Activated CD4-positive, CD25-positive, alpha-beta regulatory T cell (primary cell): Measurements from ENCODE around the gene FAM72B.
A peak's percentile ranks its signal among the peaks of the same experiment; 100 is the strongest.
"Not testable (repeated sequence)": the region's sequence is repeated elsewhere in the genome, so short reads cannot be mapped to it uniquely, and the experiment has no call there.

Experiments used
- DNase-seq, 4 experiments: peaks; one replicate each; lab custom pipeline; 2025; lab: John Stamatoyannopoulos, UW

Gene FAM72B

DNA sequence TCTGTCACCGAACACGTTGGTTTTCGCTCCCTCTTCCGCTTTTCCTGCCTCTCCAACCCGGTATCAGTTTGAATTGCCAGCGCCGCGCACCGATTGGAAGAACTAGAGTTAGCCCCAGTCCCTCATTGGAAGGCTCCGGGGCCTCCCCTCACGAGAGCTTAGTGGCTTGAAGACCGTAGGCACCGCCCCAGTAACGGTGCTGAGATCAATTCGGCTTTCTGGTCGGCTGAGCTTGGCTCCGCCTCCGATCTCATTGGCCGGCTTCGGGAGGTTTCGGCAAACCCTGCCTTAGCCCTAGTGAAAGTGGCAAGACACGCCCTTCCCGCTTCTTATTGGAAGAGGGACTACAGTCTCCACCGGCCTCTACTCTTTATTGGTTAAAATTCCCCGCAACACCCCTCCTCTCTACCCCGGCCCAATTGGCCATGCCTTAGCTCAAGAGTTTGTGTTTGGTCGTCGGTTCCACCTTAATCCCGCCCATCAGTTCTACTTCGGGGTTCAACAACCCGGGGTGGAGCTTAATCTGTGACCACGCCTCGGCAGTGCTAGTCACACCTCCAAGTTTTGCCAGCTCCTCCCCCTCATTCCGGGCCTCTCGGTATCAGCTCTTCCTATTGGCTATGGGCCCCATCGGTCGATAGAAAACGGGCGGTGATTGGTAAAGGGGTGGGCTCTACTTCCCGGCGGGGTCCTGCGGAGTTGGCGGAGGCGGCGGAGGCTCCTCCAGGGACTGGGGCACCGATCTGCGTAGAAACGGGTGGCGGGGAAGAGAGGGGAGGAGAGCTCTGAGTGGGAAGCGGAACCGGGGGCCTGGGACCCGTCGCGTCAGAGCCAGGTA is at the start of gene FAM72B, which contains the start of gene SRGAP2C:
TSS of gene FAM72B (minus strand) at position 51 of the 838 bp plus-strand sequence. CDS start 851 bp downstream, outside the sequence.
TSS of gene SRGAP2C (plus strand) at position 686 of the 838 bp plus-strand sequence. CDS start 2,472 bp downstream, outside the sequence.
- peak; percentile 64 to 91 (median 82) for DNase-seq

DNA sequence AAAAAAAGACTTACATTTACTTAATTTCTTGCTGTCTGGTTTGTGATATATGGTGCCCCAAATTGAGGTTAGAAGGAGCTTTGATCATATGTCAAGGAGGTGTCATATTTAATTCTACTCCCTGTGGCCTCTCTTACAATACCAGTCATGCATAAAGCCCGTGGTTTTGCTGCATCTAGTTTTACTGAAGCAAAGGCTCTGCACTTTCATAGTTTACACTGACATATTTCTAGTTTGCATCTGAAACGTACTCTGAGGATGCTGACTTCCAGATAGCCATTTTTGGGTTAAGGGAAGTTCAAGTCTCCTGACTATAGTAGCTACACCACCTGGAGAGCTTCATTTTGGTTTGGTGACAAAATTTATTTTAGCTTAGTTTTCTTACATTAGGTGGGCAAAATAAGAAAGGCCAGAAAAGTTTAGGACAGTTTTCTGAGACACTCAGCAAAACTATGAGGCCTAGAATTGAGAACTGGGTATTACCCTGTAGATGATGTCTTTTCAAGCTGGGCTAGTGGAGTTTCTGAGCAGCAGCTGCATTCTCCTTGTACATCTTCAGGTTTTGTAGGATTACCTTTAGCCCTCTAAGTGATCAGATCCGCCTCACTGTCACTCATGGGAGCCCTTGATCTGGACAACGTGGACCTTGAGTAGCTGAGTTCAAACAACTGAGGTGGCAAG is 48.4 kb upstream of the FAM72B start:
- not testable (repeated sequence) for DNase-seq

DNA sequence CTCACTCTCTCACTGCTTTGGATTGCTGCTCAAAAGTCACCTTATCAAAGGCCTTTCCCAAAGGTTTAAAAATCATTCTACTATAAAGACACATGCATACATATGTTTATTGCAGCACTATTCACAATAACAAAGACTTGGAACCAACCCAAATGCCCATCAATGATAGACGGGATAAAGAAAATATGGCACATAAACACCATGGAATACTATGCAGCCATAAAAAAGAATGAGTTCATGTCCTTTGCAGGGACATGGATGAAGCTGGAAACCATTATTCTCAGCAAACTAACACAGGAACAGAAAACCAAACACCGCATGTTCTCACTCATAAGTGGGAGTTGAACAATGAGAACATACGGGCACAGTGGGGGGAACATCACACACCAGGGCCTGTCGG is 46.5 kb upstream of the FAM72B start:
- not testable (repeated sequence) for DNase-seq

DNA sequence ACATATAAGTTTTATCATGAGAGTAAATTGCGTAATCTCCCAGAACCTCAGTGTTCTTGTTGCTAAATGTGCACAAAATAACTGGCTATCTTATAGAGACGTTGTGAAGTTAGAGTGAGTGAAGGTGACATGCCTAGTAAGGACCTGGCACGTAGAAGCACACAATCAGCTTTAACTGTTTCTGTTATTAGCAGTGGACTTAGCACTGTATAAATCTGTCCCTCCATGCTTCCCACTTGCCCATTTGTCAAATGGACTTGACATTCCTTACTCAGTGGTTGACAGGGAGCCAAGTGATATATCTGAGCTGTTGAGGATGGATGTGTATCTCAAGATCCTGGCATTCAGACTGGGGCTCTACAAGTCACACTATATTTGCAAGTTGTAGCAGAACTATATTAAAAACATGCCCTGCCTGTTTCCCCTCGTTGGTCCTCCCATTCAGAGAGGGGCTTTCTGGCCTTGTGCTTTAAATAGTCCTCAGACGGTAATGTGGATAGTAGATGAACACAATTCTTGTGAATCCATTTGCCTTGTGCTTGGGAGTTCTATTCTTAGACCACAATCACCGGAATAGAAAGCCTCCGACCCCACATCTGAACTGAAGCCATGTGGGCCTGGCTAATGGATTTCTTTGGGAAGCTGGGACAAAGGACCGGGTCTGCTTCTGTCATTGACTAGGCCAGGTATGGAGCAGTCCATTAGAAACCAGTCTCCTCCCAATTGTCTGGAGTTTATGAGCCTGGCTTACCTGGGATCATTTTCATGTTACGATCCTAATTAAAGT is 43.6 kb upstream of the FAM72B start:
- not testable (repeated sequence) for DNase-seq

DNA sequence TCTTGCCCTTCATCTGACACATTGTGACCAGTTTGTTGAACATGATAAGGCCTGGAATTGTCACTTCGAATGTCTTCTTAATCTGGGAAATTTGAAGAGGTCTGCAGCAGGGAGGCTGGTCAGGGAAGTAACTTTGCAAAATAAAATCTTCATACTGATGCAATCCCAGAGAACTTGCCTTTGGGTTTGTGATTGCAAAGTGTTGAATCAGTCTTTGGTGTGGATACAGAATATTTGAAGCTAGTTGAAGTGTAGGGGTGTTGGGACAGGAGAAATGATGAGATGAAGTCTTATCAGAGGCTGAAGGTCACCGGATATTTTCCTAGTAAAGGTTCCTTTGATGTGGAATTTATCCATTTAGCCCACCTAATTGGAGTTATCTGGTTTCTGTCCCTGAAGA is 42.8 kb upstream of the FAM72B start:
- not testable (repeated sequence) for DNase-seq

DNA sequence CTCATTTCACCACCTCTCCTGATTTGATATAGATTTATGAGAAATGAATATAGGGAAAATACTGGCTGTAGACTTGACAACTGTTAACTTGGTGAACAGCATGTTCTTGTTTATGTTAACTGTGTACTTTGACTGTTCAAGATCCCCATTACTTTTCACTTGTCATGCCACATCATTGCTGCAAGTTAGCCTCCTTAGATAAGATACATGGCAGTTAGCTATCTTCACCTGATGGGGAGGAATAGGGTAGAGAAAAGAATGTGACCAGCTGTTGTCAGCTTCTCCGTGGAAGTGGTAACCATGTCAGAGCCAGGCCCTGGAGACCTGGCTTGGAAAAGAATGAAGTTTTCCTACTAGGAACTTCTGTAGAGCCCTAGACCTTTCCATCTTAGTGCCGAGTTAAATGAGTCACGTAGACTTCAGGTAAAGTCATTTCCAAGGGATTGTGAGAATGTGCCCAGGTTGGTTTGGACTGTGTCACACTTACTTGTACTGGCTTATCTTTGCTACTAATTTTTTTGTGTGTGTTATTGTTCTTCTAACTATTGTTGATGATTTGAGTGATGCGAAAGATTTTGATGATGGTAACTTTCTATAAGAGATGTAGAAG is 42.3 kb upstream of the FAM72B start:
- not testable (repeated sequence) for DNase-seq

DNA sequence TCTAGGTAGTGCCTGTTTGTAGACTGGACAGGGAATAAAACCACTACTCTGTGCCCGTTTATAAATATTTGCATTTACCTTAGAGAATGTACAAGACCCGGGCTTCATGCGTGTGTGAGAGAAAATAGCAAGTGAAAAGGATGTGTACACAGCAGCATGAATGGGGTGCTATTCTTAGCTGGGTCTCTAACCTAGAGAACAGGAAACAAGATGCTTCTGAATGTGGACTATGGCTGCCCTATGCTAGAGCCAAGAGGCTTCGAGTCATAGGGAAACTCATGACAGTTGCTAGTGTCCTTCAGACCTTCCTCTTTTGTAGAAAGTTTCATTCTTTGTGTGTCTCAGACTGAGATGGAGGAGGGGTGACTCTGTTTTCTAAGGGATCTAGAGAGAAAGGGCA is 40.6 kb upstream of the FAM72B start:
- not testable (repeated sequence) for DNase-seq

DNA sequence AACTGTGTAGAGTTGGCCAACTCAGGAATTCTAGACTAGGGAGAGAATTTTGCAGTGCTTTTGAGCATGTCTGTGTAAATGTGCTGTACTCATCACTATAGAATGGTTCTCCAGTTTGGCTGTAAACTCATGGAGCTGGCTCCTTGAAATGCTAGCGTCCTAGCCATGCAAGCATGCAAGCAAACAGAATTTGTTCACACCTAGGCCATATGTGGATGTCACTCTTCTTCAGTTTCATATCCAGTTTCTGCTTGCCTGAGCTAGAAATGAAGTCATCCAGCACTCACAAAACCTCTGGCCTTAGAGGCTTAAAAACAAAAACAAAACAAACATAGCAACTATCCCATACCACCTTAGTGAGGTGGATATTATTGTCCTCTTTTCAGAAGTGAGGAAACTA is 37.6 kb upstream of the FAM72B start:
- DNase-seq = not testable (repeated sequence)

DNA sequence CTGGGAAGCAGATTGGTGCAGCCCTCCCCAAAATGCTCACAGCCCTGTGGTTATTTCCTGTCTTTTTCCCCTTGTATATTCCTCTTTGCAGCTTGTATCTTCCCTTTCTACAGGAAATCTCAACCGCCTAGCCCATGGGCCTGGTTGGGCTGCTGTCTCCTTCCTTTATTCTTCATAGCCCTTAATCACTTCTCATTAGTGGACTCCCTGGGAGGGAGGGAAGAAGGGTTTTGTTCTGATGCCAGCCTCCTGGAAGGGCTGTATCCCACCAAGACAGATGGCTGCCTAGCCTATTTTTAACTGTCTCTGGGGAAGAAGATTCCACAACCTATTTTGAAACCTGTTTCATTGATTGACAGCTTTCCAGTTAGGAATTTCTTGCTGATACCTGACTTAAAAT is 32.5 kb upstream of the FAM72B start:
- not testable (repeated sequence) for DNase-seq

DNA sequence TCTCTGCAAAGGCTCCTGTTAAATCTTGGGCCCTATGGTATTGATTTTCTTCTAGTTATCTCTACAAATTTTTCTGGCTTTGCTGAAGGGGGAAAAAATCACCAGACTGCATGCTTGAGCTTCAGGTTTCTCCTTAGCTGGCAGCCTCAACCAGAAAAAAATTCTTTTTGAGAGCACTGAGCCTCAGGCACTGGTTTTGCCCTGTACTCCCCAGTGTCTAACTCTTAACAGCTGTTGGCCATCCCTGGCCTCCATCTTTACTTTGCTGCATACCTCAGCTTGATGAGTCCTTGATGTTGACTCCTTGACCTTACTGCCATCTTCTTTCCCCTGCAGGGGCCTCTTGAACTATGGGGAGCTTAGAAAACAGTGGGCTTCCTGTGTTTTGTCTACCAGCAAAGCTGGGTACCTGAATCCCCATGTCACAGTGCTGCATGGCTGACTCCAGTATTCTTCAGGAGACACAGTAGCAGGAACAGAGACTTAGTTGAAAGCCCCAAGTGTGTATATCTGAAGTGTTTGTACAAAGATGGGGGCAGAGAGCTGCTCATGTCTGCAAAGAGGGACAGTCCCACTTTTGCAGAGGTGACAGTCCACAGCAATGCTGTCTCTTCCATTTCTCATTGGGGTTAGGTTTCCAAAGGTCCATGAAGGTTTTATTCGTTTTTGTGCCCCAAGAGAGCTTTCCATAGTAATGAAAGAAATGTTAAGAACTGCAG is 31.7 kb upstream of the FAM72B start:
- not testable (repeated sequence) for DNase-seq

DNA sequence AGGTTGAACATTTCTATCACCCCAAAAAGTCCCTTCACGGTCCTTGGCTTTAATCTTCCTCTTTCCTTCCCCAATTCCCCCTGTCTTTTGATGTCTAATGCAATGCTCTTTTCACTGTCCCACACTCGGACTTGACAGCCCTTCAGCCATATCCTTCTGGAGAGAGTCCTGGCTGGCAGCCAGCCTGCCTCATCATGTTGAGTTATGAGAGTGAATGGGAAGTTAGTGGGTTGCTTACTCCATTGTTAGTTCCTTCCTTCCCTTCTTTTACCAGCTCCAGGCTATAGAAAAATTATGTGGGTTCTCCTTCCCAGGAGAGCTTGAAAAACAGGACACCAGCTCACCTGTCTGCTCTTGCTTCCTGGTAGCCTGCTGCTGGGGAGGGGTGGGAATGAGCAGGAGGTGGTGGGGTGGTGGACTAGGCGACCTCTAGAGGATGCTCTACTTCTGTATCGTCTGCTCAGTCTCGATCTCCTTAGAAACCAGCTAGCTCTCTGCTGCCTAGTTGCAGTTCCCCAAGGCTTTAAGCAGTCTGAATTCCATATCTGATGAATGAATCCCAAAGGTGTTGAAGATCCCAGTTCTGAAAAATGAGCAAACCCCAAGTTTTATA is 30.5 kb upstream of the FAM72B start:
- DNase-seq = not testable (repeated sequence)

DNA sequence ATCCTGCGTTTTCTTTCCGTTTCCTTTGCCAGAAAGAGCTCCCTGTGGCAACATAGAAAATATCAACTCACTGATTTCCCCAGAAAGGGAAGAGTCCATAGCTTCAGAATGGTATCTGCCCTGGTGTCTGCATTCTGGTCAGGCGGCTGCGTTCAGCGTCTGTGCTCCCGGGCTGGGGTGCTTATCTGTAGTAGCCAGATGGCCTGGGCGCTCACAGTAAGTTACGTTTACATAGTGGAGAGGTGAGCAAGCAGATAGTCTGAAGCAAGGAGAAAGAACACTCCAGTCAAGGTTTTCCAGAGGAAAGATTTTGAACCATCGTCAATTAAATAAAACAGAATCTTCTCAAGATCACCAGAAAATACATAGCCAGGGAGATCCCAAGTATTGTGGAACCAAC is 29.4 kb upstream of the FAM72B start:
- DNase-seq = not testable (repeated sequence)

DNA sequence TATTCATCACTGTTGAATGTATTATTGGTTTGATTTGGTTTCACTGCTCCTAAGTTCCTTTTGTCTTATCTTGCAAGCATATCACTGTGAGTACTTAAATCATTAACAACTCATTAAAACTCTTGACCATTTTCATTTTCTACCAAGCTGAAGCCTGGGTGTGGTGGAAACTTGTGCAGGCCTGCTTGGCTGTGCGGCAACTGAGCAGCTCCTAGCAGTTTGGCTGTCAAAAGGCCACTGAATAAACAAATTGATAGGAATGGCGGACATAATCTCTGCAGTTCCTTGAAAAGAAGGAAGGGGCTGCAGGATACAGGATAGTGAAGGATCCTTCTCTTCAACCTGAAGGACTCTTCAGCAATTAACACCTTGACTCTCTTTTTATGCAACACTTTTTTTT is 26.6 kb upstream of the FAM72B start:
- DNase-seq = not testable (repeated sequence)

DNA sequence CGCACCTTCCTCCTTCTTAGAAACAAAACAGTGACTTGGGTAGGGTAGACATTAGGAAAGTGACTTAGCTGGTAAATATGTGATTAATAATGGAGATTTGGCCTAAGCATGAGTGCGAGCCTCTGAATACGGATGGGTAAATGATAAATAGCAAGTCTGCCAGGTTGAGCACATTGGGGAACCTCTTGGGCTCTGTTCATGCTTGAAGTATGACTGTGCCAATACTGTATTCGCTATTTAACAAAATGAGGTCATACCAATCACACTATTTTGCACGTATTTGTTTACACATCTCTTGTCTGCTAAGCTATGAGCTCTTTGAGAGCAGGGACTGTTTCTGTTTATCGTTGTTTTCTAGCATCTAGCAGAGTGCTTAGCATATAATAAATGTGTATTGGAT is 24.2 kb upstream of the FAM72B start:
- not testable (repeated sequence) for DNase-seq

DNA sequence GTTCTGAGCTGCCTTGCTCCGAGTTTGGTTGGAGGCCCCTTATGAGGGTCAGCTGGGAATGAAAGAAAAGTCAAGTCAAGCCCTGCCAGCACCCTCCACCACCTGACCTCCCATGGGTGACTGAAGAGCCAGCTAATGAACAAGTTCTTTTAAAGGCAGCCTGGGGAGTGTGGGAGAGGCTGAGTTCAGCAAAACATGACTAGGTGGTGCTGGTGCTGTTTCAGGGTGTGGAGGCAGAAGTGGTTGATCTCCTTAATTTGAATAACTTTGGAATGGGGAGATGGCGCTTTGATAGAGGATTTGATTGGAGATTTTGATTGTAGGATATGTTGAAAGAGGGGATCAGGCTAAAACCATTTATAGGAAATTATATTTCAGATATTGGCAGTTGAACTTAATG is 23.2 kb upstream of the FAM72B start:
- not testable (repeated sequence) for DNase-seq

DNA sequence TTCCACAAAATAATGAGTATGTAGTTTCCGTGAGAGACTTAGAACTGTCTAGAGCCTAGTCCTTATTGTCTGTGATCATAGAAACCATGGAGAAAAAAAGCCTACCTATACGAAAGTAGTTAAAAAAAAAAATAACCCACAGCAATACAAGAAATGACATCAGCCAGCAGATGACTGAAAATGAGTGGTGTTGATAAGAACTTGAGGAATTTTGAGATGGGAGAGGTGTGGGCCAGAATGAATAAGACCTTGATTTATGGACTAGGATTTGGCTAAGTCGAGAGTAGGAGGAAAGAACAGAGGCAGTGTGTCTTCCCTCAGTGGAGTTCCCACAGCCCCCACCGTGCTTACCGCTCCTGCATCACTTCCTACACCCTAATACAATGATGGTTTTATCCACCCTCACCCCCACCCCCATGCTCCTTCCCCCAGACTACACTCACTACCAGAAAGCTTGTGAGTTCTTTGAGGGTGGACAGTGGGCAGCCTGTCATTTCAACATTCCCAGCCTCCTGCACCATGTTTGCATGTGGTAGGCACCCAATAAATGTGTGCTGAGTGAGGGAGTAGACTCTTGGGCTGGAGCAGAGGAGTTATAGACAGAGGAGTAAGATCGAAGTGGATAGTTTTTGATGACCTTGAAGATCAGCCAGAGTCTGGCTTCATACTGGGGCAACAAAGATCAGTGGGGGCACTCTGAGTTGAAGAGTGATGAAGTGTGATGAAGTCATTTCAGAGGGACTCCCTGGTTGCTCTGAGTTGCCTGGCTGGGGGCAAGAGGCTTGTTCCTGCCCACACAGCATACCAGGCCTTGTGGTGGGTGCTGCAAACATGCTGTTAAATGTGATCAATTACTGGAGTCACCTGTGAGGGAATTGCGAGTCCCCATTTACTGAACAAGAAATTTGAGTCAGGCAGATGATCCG is 21.9 kb upstream of the FAM72B start:
- not testable (repeated sequence) for DNase-seq

DNA sequence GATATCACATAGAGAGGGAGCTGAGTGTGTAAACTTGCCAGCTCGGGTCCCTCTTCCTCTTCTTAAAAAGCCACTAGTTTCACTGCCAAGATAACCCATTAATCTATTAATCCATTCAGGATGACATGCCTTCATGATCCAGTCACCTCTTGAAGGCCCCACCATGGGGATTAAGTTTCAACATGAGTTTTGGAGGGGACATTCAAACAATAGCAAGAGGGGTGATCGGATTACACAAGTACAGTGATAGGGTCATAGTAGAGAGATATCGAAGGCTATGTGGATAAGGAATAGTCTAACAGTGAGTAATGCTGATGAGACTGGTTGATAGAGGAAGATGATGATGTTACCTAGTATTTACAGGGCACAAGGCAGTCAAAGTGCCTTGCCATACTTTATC is 18.8 kb upstream of the FAM72B start:
- DNase-seq = not testable (repeated sequence)

DNA sequence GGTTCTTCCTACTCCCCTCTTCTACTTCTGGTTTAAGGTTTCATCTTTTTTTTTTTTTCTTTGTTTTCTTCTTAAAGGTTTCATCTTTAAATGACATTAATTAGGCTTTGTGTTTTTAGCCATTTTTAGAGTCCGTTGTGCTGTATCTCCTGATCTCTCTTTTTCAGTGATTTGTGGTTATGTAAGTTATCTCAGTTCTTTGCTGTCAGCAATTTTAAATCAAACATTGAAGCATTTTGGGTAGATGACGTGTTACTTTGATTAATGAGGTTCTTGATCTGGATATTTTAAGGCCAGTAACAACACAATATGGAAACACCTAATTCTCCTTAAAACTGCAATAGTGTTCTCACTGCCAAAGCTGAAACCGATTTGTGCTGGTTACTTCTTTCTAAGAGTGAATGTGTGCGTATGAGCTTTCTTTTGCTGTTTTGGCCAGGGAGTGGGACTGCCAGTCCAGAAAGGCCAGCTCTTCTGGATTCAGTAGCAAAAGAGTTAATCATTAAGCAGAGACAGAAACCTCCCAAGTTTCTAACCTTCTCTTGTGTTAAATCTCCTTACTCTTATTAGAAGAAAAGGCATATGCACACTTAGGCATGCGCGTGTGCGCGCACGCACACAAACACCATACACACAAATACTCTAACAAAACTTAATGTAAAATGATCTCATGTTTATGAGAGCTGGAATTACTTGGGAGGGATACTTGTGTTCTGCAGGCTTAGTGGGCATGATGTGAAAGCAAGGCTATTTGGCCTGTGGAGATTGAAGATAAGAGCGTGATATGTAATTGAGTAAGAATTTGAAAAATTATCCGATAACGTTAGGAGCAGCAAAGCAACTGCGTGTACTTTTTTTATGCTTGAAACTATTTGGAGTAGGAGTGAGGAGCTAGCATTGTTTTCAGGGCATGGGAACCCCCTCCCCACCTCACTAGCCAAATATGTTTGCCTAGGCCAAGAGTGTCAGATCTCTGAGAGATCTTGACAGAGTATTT is 17.1 kb upstream of the FAM72B start:
- not testable (repeated sequence) for DNase-seq
